Measurements from ENCODE around the gene FOXO3. TPM values are rescaled to one million over a fixed set of nuclear protein-coding genes. Genes with fewer than 3 reads are reported as not detected.

The FOXO3 gene
- total RNA-seq, 1 experiment from 2014 or later = 43.8 TPM

GRCh38 chr6:108528878-108529277 lies 31.8 kb upstream of the FOXO3 start:
- intact Hi-C loops (cut with micrococcal nuclease; ENCODE audit: unreplicated experiment) = loop anchor here (5.0 kb wide), 1 partner anchor 547 kb away; no protein-coding TSS in a partner anchor
- CTCF ChIA-PET = no interaction called here
- no peaks in the 10 kb centered on the region for H3K36me3 ChIP-seq (ENCODE audit: control insufficient read depth, insufficient read depth, low read length)
- TF ChIP-seq TCF7L2 (IDR thresholded peaks at IDR 0.05; ENCODE audit: low read depth, low read length) (no peak), REST (IDR thresholded peaks at IDR 0.05; ENCODE audit: insufficient read depth in 1 of 2, low read depth in 2 of 2, low read length in 1 of 2) (no peak), POLR2AphosphoS5 (IDR thresholded peaks at IDR 0.05; ENCODE audit: low read depth, low read length) (no peak), CTCF (IDR thresholded peaks at IDR 0.05) (no peak), SIN3A (IDR thresholded peaks at IDR 0.05; ENCODE audit: borderline replicate concordance, insufficient read depth, low read depth, low read length) (no peak)
- DNase-seq (ENCODE audit: low read depth, low spot score) (no peak), ATAC-seq (no peak; the same call in 1 of the 2 replicates)
- no peaks in the 10 kb centered on the region for H3K9me3 ChIP-seq (ENCODE audit: control insufficient read depth, insufficient read depth, low read depth, low read length)
- no peaks in the 10 kb centered on the region for H3K27me3 ChIP-seq (ENCODE audit: control insufficient read depth, insufficient read depth, low read length)
- no peaks in the 10 kb centered on the region for H3K4me1 ChIP-seq (ENCODE audit: control insufficient read depth, insufficient read depth, low read length)
- BruUV-seq (replicated peaks) = no TSS peak
- in situ Hi-C loops (cut with HindIII; ENCODE audit: low pct_unique_long_range_greater_than_20kb, low sequenced_read_pairs) = no loop called here
- H3K27ac ChIP-seq (ENCODE audit: low read length) = no peak overlapping the region
- POLR2A ChIA-PET = no interaction called here
- no peak overlapping the region for H3K4me3 ChIP-seq (ENCODE audit: low read depth in 2 of 2, low read length in 2 of 2)

GRCh38 chr6:108531332-108531731 lies 29.4 kb upstream of the FOXO3 start:
- no peaks in the 10 kb centered on the region for H3K27me3 ChIP-seq (ENCODE audit: control insufficient read depth, insufficient read depth, low read length)
- no peaks in the 10 kb centered on the region for H3K9me3 ChIP-seq (ENCODE audit: control insufficient read depth, insufficient read depth, low read depth, low read length)
- CTCF ChIA-PET = no interaction called here
- H3K4me1 ChIP-seq (ENCODE audit: control insufficient read depth, insufficient read depth, low read length) = no peaks in the 10 kb centered on the region
- DNase-seq (ENCODE audit: low read depth, low spot score) = no peak
- no peak for TF ChIP-seq TCF7L2 (IDR thresholded peaks at IDR 0.05; ENCODE audit: low read depth, low read length)
- BruUV-seq (replicated peaks) = no TSS peak
- no peak overlapping the region for H3K4me3 ChIP-seq (ENCODE audit: low read depth in 2 of 2, low read length in 2 of 2)
- POLR2A ChIA-PET = no interaction called here
- intact Hi-C loops (cut with micrococcal nuclease; ENCODE audit: unreplicated experiment) = no loop called here
- no peak for ATAC-seq
- no peak overlapping the region for H3K27ac ChIP-seq (ENCODE audit: low read length)
- no peaks in the 10 kb centered on the region for H3K36me3 ChIP-seq (ENCODE audit: control insufficient read depth, insufficient read depth, low read length)
- in situ Hi-C loops (cut with HindIII; ENCODE audit: low pct_unique_long_range_greater_than_20kb, low sequenced_read_pairs) = no loop called here

GRCh38 chr6:108535114-108535742 lies 25.5 kb upstream of the FOXO3 start:
- TF ChIP-seq TCF7L2 (IDR thresholded peaks at IDR 0.05; ENCODE audit: low read depth, low read length) (no peak), REST (IDR thresholded peaks at IDR 0.05; ENCODE audit: insufficient read depth in 1 of 2, low read depth in 2 of 2, low read length in 1 of 2) (no peak), POLR2AphosphoS5 (IDR thresholded peaks at IDR 0.05; ENCODE audit: low read depth, low read length) (no peak), SIN3A (IDR thresholded peaks at IDR 0.05; ENCODE audit: borderline replicate concordance, insufficient read depth, low read depth, low read length) (no peak), CTCF (IDR thresholded peaks at IDR 0.05) (no peak)
- H3K4me1 ChIP-seq (ENCODE audit: control insufficient read depth, insufficient read depth, low read length) = no peaks in the 10 kb centered on the region
- POLR2A ChIA-PET = no interaction called here
- peaks cover 4% of the 10 kb centered on the region; the same call in 1 of the 2 replicates for H3K9me3 ChIP-seq (ENCODE audit: control insufficient read depth, insufficient read depth, low read depth, low read length)
- no peaks in the 10 kb centered on the region for H3K36me3 ChIP-seq (ENCODE audit: control insufficient read depth, insufficient read depth, low read length)
- ATAC-seq = no peak
- no peak overlapping the region for H3K27ac ChIP-seq (ENCODE audit: low read length)
- BruUV-seq (replicated peaks) = no TSS peak
- intact Hi-C loops (cut with micrococcal nuclease; ENCODE audit: unreplicated experiment) (no loop called here), in situ Hi-C loops (cut with HindIII; ENCODE audit: low pct_unique_long_range_greater_than_20kb, low sequenced_read_pairs) (no loop called here)
- CTCF ChIA-PET = no interaction called here
- H3K4me3 ChIP-seq (ENCODE audit: low read depth in 2 of 2, low read length in 2 of 2) = no peak overlapping the region
- no peaks in the 10 kb centered on the region for H3K27me3 ChIP-seq (ENCODE audit: control insufficient read depth, insufficient read depth, low read length)
- DNase-seq (ENCODE audit: low read depth, low spot score) = no peak
